Measurements from ENCODE around the gene LRP4. TPM values are rescaled to one million over a fixed set of nuclear protein-coding genes. Genes with fewer than 3 reads are reported as not detected.
A peak's percentile ranks its signal among the peaks of the same experiment; 100 is the strongest.

LRP4 gene
- total and polyA plus RNA-seq, 2 of the 13 experiments (the other 11 are each of a cell fraction or from before 2014, with no cell fraction given), result 4.7 to 13.3 TPM

GRCh38 chr11:46936138-46937110 lies 18.1 kb upstream of the LRP4 start, which contains the start of gene CSTPP1 (continued):
- TF ChIP-seq ZNF224 (CRISPR knock-in tag; IDR thresholded peaks at IDR 0.05) (no peak), ADNP (CRISPR knock-in tag; IDR thresholded peaks at IDR 0.05) (no peak), ZNF543 (CRISPR knock-in tag; IDR thresholded peaks at IDR 0.05) (peak; percentile 57; the same call in 1 of the 2 replicates), ZZZ3 (CRISPR knock-in tag; IDR thresholded peaks at IDR 0.05; ENCODE audit: borderline replicate concordance) (peak; percentile 52; the same call in 1 of the 2 replicates), HBP1 (CRISPR knock-in tag; IDR thresholded peaks at IDR 0.05; ENCODE audit: low read depth) (no peak; the same call in 1 of the 2 replicates), HNRNPH1 (optimal IDR thresholded peaks at IDR 0.05; ENCODE audit: low read depth, low read length) (no peak), KDM6A (CRISPR knock-in tag; IDR thresholded peaks at IDR 0.05; ENCODE audit: low read depth) (no peak), ARID4A (CRISPR knock-in tag; IDR thresholded peaks at IDR 0.05; ENCODE audit: borderline replicate concordance) (peak; percentile 89; the same call in 1 of the 2 replicates), ZNF607 (CRISPR knock-in tag; IDR thresholded peaks at IDR 0.05; ENCODE audit: borderline replicate concordance) (no peak), ZC3H4 (CRISPR knock-in tag; IDR thresholded peaks at IDR 0.05; ENCODE audit: borderline replicate concordance) (no peak), MTERF4 (CRISPR knock-in tag; IDR thresholded peaks at IDR 0.05) (no peak; the same call in 1 of the 2 replicates), ZNF446 (CRISPR knock-in tag; IDR thresholded peaks at IDR 0.05) (no peak), AGO1 (IDR thresholded peaks at IDR 0.05; ENCODE audit: low read depth, low read length, poor library complexity, severe bottlenecking) (no peak), ZNF674 (CRISPR knock-in tag; IDR thresholded peaks at IDR 0.05; ENCODE audit: low read depth) (0 out of 2 replicates have a peak, but pooled peaks have one; percentile 47), ZFP91 (CRISPR knock-in tag; IDR thresholded peaks at IDR 0.05; ENCODE audit: borderline replicate concordance) (peak; percentile 83), PBX2 (CRISPR knock-in tag; IDR thresholded peaks at IDR 0.05) (no peak)

Data from HepG2 (cell line).